COLO668 (cell line): Measurements from ENCODE around the gene RPRD1A.
"Not testable (repeated sequence)": the region's sequence is repeated elsewhere in the genome, so short reads cannot be mapped to it uniquely, and the experiment has no call there.

Experiments used
- DNase-seq: peaks from one replicate; lab custom pipeline; 2025; ENCODE audit not compliant: unreplicated experiment; lab: John Stamatoyannopoulos, UW

The RPRD1A gene

GRCh38 chr18:35972197-35973000, 95.0 kb downstream of the RPRD1A start, which contains the start of gene RMP24:
Gene RMP24, plus strand, starts transcription at chr18:35972679.
- peak; percentile 98 for DNase-seq

GRCh38 chr18:35971661-35972196, 95.6 kb downstream of the RPRD1A start:
- DNase-seq, result peak; percentile 51

GRCh38 chr18:35969676-35970075, 97.7 kb downstream of the RPRD1A start:
- DNase-seq, result no peak

DNA sequence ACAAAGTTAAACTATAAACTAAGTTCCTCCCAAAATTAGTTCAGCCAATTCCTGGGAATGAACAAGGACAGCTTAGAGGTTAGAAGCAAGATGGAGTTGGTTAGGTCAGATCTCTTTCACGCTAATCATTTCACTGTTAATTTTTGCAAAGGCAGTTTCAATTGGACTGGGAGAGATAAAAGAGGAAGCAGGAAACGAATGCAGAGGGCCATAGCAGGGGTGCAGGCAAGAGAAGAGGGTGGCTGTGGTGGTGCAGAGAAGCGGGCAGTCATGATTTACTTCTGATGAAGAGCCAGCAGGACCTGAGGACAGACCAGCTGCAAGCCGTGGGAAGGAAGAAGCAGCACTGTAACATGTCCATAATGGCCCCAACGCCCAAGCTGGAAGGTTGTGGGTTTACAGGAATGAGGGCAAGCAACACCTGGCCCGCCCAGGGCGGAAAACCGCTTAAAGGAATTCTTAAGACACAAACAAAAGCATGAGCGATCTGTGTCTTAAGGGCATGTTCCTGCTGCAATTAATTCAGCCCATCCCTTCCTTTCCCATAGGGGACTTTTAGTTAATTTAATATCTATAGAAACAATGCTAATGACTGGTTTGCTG, 99.0 kb downstream of the RPRD1A start:
- no peak for DNase-seq

DNA sequence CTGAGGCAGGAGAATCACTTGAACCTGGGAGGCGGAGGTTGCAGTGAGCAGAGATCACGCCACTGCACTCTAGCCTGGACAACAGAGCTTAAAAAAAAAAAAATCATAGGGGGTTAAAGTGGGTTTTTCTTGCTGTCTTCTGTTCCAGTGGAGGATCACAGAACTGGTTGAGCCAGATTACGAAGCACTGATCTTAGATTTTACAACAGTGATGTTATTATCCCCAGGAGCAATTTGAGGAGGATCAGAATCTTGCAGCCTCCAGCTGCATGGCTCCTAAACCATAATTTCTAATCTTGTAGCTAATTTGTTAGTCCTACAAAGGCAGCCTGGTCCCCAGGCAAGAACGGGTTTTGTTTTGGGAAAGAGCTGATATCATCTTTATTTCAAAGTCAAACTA, 99.5 kb downstream of the RPRD1A start:
- not testable (repeated sequence) for DNase-seq

DNA sequence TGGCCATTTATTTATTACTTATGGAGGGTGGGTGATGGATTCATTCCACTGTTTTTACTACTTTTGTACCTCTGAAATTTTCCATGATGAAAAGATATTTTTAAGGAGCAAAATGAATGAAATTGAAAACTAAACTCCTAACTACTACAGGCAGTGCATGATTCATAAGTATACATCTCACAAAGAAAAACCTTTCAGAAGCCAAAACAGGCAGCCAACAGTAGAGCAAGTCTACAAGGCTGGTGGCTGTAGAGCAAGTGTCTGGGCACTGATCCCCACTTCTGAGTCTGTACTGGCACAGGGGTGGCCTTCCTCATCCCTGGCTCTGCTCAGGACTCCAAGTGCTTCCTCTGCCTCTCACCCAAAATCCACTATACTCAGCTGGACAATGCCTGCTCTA, 103.0 kb downstream of the RPRD1A start:
- DNase-seq, result no peak

DNA sequence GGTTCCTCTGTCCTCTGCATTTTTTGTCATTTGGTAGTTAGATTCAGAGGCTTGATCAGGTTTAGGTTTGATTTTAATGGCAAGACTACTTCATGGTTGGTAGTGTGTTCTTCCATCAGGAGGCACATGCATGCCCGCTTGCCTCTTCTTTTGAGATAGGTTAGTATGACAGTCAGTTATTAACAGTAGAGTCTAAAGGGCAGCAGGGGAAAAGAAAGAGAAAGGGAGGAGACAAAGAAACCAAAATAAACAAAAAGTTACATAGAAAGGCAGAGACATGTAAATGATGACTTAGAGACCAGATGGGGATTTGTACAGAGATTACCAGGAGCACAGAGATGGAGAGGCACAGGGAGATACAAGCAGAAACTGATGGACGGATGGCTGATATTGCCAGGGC, 105.0 kb downstream of the RPRD1A start:
- DNase-seq, result no peak

DNA sequence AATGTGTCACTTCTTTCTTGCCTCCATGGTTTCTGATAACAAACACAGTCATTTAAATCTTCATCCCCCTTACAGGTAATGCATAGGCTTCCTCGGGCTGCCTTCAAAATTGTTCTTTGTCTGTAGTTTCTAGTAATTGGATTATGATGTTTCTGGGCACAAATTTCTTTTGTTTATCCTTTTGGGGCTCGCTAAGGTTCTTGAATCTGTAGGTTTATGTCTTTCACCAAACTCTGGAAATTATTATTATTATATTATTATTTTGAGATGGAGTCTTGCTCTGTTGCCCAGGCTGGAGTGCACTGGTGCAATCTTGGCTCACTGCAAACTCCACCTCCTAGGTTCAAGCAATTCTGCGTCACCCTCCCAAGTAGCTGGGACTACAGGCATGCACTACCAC, 111.1 kb downstream of the RPRD1A start:
- DNase-seq, result no peak

DNA sequence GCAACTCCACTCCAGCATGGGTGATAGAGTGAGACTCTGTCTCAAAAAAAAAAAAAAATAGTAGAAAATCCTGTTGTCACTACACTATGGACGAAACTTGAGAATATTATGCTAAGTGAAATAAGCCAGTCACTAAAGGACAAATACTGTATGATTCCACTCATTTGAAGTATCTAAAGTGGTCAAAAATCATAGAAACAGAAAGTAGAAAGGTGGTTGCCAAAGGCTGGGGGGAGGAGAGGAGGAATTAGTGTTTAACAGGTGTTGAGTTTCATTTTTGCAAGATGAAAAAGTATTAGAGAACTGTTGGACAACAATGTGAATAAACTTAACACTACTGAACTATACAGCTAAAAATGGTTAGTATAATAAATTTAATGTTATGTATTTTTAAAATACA, 113.7 kb downstream of the RPRD1A start:
- no peak for DNase-seq

DNA sequence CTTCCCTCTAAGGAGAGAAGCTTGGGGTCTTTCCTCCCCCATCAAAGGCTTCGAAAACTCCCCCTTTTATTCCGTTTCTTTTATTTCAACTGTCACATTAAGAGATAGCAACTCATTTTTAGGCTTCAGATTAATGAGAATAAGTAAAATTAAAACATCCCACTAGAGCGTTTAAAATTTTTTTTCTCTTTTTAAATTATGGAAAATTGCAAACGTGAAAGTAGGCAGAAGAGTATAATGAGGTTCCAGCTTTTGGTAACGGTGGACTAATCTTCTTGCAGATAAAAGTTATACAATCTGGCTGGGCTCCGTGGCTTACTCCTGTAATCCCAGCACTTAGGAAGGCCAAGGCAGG, 116.8 kb downstream of the RPRD1A start:
- no peak for DNase-seq

DNA sequence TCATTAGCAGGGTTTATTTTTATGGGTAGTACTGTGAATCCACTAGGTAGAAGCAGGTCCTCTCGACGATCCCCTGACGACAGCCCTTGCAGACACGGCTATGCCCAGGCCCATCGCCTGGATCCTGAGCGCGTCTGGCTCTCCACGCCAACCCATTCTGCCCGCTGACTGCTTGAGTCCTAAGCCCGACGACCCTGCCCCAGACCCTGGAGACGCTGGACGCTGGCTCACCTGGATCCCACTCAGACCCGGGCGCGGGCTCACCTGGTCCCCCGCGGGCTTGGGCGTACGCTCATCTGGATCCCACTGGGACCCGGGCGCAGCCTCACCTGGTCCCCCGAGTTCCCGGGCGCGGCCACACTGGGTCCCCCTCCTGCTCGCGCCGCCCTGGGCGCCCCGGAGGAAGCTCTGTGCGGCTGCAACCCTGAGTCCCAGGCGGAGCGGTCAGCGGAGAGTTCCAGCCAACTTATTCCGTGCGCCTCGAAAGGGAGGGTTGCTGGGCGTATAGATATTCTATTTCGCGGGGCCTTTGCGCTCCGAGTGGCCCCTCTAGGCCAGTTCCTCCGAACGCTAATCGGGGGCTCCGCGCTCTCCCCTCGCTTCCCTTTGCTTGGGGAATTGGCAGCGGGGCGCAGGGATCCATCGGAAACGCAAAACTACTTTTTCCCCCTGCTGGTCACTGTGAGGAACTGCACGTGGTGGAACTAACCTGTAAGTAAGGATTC, 117.3 kb downstream of the RPRD1A start:
- peak; percentile 54 for DNase-seq

DNA sequence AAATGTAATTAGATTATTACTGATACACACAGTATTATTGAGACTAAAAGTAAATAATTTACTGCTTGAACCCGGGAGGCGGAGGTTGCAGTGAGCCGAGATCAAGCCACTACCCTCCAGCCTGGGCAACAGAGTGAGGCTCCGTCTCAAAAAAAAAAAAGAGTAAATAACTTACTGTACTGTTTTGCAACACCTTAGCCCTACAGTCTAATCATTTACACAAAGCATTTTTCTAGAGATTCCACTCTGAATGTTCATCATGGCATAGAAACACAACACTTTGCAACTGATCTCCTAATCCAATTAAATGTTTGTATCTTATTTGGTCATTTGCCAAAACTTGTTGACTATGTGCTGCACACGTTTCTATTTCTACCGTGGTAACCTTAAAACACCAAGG, 118.3 kb downstream of the RPRD1A start:
- DNase-seq, result no peak

DNA sequence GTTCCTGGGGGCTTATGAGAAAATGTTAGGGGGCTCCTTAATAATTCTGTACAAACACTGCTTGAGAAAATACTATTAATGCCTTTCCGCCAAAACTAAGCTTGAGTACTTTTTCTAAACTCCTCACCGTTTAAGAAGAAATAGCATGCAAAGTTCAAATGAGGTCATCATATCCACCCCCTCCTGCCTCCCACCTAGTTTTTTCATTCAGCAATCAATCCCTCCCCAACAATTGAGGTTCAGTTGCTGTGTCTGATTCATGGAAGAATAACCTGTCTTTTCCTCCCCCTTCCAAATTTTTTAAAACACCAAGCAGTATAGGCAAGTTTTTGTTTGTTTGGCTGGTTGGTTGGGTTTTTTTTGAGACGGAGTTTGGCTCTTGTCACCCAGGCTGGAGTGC, 119.3 kb downstream of the RPRD1A start:
- no peak for DNase-seq

DNA sequence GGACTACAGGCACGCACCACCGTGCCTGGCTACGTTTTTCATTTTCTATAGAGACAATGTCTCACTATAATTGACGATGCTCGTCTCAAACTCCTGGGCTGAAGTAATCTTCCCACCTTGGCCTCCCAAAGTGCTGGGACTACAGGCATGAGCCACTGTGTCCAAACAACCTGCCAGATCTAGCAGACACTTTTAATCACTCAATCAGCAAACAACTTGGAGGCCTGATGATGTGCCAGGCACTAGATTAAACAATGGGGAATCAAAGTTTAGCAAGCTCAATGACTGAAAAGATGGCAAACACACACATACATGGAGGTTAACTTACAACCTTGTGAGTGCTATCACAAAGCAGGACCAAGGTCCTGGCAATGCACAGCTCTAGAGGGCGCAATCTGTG, 124.7 kb downstream of the RPRD1A start:
- no peak for DNase-seq

- DNase-seq, result no peak
Observed at GRCh38 chr18:35942133-35942532, 125.2 kb downstream of the RPRD1A start.

DNA sequence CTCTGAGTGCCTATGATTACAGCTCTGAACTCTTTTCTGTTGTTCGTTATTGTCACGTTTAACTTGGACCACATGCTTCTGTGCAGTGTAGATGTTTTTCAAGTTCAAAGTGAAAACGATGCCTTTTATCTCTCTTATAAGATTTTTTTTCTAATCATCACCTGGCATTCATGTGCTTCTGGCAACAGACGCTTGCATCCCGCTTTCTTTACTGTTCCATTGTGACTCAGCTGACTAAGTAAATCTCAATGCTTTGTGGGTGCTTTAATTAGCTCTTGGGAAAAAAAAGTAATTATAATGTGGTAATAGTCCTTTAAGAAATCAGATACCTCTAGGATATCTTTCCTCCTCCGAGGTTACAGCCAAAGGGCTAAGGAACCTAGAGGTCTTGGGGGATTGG, 126.1 kb downstream of the RPRD1A start:
- DNase-seq, result no peak
